ENCODE measurements around the gene EME1. TPM values are rescaled to one million over a fixed set of nuclear protein-coding genes. Genes with fewer than 3 reads are reported as not detected.
A peak's percentile ranks its signal among the peaks of the same experiment; 100 is the strongest.

EME1 gene
- total and polyA plus RNA-seq, 2 of the 13 experiments (the other 11 are each of a cell fraction or from before 2014, with no cell fraction given): 20.7 to 24.6 TPM

DNA sequence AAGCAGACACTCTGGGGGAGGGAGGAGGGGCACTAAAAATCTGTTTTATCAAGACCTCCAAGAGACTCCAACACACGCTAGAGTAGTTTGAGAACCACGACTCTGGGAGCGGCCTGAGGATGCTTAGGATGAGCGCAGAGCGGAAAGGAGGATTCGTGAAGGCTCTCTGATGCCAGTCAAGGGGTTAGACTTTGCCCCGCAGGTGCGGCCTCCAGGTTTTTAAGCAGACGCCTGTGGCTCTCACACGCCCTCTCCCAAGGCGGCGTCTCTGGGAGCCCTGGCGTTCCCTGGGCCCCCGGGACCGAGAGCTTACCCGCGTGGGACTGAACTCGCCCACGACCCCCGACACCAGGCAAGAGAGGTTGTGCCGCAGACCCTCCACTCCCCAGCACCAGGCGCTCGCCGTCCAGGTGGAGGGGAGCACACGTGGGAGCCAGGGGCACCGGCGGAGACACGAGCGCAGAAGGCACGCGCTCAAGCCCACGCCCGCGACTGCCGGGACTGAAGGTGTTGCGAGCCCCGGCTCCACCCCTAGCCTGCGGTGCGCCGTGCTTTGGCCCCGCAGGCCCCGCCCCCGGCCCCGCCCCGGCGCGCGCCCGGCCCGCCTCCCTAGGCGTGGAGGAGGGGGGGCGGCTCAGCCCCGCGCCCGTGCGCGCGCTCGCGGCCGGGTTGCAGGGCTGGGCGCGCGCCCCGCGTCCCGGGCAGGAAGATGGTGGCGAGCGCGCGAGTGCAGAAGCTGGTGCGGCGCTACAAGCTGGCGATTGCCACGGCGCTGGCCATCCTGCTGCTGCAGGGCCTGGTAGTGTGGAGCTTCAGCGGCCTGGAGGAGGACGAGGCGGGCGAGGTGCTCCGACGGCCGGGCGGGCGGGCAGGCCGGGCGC lies 27.4 kb upstream of the EME1 start, which contains the start of gene XYLT2 (continued):
- 0 out of 2 replicates have a peak, but pooled peaks have one; percentile 33 for TF ChIP-seq SP2 (CRISPR knock-in tag; IDR thresholded peaks at IDR 0.05)
- TF ChIP-seq CREB1 (IDR thresholded peaks at IDR 0.05): no peak
- no peak for TF ChIP-seq CREB1 (CRISPR knock-in tag; IDR thresholded peaks at IDR 0.05)
- no peak for TF ChIP-seq TAF15 (IDR thresholded peaks at IDR 0.05; ENCODE audit: low read depth, low read length, poor library complexity, severe bottlenecking)
- TF ChIP-seq, protein P1, sequence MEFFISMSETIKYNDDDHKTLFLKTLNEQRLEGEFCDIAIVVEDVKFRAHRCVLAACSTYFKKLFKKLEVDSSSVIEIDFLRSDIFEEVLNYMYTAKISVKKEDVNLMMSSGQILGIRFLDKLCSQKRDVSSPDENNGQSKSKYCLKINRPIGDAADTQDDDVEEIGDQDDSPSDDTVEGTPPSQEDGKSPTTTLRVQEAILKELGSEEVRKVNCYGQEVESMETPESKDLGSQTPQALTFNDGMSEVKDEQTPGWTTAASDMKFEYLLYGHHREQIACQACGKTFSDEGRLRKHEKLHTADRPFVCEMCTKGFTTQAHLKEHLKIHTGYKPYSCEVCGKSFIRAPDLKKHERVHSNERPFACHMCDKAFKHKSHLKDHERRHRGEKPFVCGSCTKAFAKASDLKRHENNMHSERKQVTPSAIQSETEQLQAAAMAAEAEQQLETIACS (CRISPR knock-in tag; IDR thresholded peaks at IDR 0.05): peak; percentile 94
- TF ChIP-seq, protein P2, sequence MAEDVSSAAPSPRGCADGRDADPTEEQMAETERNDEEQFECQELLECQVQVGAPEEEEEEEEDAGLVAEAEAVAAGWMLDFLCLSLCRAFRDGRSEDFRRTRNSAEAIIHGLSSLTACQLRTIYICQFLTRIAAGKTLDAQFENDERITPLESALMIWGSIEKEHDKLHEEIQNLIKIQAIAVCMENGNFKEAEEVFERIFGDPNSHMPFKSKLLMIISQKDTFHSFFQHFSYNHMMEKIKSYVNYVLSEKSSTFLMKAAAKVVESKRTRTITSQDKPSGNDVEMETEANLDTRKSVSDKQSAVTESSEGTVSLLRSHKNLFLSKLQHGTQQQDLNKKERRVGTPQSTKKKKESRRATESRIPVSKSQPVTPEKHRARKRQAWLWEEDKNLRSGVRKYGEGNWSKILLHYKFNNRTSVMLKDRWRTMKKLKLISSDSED (CRISPR knock-in tag; IDR thresholded peaks at IDR 0.05): no peak
- no peak; the same call in 1 of the 2 replicates for TF ChIP-seq RXRA (CRISPR knock-in tag; IDR thresholded peaks at IDR 0.05)
- no peak for TF ChIP-seq ARNTL (CRISPR knock-in tag; IDR thresholded peaks at IDR 0.05)
- TF ChIP-seq, protein P3, sequence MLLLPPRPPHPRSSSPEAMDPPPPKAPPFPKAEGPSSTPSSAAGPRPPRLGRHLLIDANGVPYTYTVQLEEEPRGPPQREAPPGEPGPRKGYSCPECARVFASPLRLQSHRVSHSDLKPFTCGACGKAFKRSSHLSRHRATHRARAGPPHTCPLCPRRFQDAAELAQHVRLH (CRISPR knock-in tag; IDR thresholded peaks at IDR 0.05; ENCODE audit: borderline replicate concordance, low read depth): no peak
- TF ChIP-seq ZBTB38 (CRISPR knock-in tag; IDR thresholded peaks at IDR 0.05): 0 out of 2 replicates have a peak, but pooled peaks have one; percentile 27
- 0 out of 2 replicates have a peak, but pooled peaks have one; percentile 39 for TF ChIP-seq IRX3 (CRISPR knock-in tag; IDR thresholded peaks at IDR 0.05; ENCODE audit: borderline replicate concordance, low read depth)
- TF ChIP-seq, protein P4, sequence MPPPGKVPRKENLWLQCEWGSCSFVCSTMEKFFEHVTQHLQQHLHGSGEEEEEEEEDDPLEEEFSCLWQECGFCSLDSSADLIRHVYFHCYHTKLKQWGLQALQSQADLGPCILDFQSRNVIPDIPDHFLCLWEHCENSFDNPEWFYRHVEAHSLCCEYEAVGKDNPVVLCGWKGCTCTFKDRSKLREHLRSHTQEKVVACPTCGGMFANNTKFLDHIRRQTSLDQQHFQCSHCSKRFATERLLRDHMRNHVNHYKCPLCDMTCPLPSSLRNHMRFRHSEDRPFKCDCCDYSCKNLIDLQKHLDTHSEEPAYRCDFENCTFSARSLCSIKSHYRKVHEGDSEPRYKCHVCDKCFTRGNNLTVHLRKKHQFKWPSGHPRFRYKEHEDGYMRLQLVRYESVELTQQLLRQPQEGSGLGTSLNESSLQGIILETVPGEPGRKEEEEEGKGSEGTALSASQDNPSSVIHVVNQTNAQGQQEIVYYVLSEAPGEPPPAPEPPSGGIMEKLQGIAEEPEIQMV (CRISPR knock-in tag; IDR thresholded peaks at IDR 0.05; ENCODE audit: low read depth): no peak
- no peak for TF ChIP-seq SIX1 (CRISPR knock-in tag; IDR thresholded peaks at IDR 0.05; ENCODE audit: borderline replicate concordance)
- no peak for TF ChIP-seq ZNF850 (CRISPR knock-in tag; conservative IDR thresholded peaks at IDR 0.05)
- TF ChIP-seq ZNF878 (CRISPR knock-in tag; IDR thresholded peaks at IDR 0.05): no peak
- TF ChIP-seq TEAD3 (CRISPR knock-in tag; optimal IDR thresholded peaks at IDR 0.05; ENCODE audit: borderline replicate concordance): peak; percentile 11
- TF ChIP-seq ZNF230 (CRISPR knock-in tag; IDR thresholded peaks at IDR 0.05): 0 out of 2 replicates have a peak, but pooled peaks have one; percentile 40
- TF ChIP-seq, protein P5, sequence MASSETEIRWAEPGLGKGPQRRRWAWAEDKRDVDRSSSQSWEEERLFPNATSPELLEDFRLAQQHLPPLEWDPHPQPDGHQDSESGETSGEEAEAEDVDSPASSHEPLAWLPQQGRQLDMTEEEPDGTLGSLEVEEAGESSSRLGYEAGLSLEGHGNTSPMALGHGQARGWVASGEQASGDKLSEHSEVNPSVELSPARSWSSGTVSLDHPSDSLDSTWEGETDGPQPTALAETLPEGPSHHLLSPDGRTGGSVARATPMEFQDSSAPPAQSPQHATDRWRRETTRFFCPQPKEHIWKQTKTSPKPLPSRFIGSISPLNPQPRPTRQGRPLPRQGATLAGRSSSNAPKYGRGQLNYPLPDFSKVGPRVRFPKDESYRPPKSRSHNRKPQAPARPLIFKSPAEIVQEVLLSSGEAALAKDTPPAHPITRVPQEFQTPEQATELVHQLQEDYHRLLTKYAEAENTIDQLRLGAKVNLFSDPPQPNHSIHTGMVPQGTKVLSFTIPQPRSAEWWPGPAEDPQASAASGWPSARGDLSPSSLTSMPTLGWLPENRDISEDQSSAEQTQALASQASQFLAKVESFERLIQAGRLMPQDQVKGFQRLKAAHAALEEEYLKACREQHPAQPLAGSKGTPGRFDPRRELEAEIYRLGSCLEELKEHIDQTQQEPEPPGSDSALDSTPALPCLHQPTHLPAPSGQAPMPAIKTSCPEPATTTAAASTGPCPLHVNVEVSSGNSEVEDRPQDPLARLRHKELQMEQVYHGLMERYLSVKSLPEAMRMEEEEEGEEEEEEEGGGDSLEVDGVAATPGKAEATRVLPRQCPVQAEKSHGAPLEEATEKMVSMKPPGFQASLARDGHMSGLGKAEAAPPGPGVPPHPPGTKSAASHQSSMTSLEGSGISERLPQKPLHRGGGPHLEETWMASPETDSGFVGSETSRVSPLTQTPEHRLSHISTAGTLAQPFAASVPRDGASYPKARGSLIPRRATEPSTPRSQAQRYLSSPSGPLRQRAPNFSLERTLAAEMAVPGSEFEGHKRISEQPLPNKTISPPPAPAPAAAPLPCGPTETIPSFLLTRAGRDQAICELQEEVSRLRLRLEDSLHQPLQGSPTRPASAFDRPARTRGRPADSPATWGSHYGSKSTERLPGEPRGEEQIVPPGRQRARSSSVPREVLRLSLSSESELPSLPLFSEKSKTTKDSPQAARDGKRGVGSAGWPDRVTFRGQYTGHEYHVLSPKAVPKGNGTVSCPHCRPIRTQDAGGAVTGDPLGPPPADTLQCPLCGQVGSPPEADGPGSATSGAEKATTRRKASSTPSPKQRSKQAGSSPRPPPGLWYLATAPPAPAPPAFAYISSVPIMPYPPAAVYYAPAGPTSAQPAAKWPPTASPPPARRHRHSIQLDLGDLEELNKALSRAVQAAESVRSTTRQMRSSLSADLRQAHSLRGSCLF (CRISPR knock-in tag; IDR thresholded peaks at IDR 0.05; ENCODE audit: borderline replicate concordance): 0 out of 2 replicates have a peak, but pooled peaks have one; percentile 41
- TF ChIP-seq MIER3 (CRISPR knock-in tag; IDR thresholded peaks at IDR 0.05; ENCODE audit: borderline replicate concordance): no peak
- no peak for TF ChIP-seq PTBP1 (IDR thresholded peaks at IDR 0.05; ENCODE audit: low read depth, low read length, poor library complexity, severe bottlenecking)
